Activated T-helper 1 cell treated with anti-CD3 and anti-CD28 coated beads, Interleukin-12 subunit alpha, Interleukin-12 subunit beta, Interleukin-2, Interleukin-4 antibody, amounts not matched to agents 30 ng/mL and 10 ng/mL and 1 ng/mL, durations not matched to agents 14 hours and 24 hours and 36 hours (primary cell): ENCODE measurements around the gene GAS2. TPM values are rescaled to one million over a fixed set of nuclear protein-coding genes. Genes with fewer than 3 reads are reported as not detected.

Source experiments
- DNase-seq: peaks from one replicate; pipeline ENCODE4 v3.0.0; 2021; ENCODE audit warnings: low spot score
- H3K27ac Mint-ChIP-seq: one replicate; pipeline ENCODE4 v1.8.0; 2021; ENCODE audit warnings: mild to moderate bottlenecking, mixed read lengths
- H3K27me3 Mint-ChIP-seq: one replicate; pipeline ENCODE4 v1.8.0; 2022; ENCODE audit warnings: mild to moderate bottlenecking, moderate library complexity, mixed read lengths; ENCODE audit not compliant: insufficient read depth
- H3K36me3 Mint-ChIP-seq: one replicate; pipeline ENCODE4 v1.8.0; 2021; ENCODE audit warnings: low read depth, mixed read lengths
- H3K4me1 Mint-ChIP-seq: one replicate; pipeline ENCODE4 v1.8.0; 2021; ENCODE audit warnings: low read depth, mixed read lengths
- H3K4me3 Mint-ChIP-seq: one replicate; pipeline ENCODE4 v1.8.0; 2021; ENCODE audit warnings: mild to moderate bottlenecking, moderate library complexity, mixed read lengths
- H3K9me3 Mint-ChIP-seq: one replicate; pipeline ENCODE4 v1.8.0; 2021; ENCODE audit warnings: mixed read lengths
- intact Hi-C: fragments of 100-400 bp; cut with micrococcal nuclease; formaldehyde crosslinking; loops from one replicate; pipeline ENCODE4 v1.15.1; 2024
- total RNA-seq: library from RNA; stranded (reverse); gene quantifications from 2 replicates; pipeline ENCODE4 v1.2.3, GENCODE V29; 2022

GAS2 gene
- total RNA-seq, 1 donor from 2014 or later = 2.0 TPM

- no peak overlapping the region for H3K27ac Mint-ChIP-seq
- peaks cover 14% of the 10 kb centered on the region for H3K4me1 Mint-ChIP-seq
- DNase-seq = no peak
- no peaks in the 10 kb centered on the region for H3K9me3 Mint-ChIP-seq
- no peak overlapping the region for H3K4me3 Mint-ChIP-seq
- H3K27me3 Mint-ChIP-seq = peaks cover 3% of the 10 kb centered on the region
- no peaks in the 10 kb centered on the region for H3K36me3 Mint-ChIP-seq
- intact Hi-C loops = no loop called here
Observed at GRCh38 chr11:22753416-22753815, 87.0 kb downstream of the GAS2 start.

- no peak for DNase-seq
- Mint-ChIP-seq H3K9me3 (no peaks in the 10 kb centered on the region), H3K27ac (no peak overlapping the region), H3K4me1 (no peaks in the 10 kb centered on the region), H3K27me3 (no peaks in the 10 kb centered on the region), H3K36me3 (no peaks in the 10 kb centered on the region), H3K4me3 (no peak overlapping the region)
- intact Hi-C loops = no loop called here
Observed at GRCh38 chr11:22761066-22761465, 94.7 kb downstream of the GAS2 start.

GRCh38 chr11:22763166-22763565, 96.8 kb downstream of the GAS2 start:
- DNase-seq = no peak
- intact Hi-C loops = no loop called here
- Mint-ChIP-seq H3K27ac (no peak overlapping the region), H3K9me3 (no peaks in the 10 kb centered on the region), H3K27me3 (no peaks in the 10 kb centered on the region), H3K4me3 (no peak overlapping the region), H3K36me3 (no peaks in the 10 kb centered on the region), H3K4me1 (no peaks in the 10 kb centered on the region)

- H3K36me3 Mint-ChIP-seq = no peaks in the 10 kb centered on the region
- H3K27me3 Mint-ChIP-seq = no peaks in the 10 kb centered on the region
- no peak overlapping the region for H3K4me3 Mint-ChIP-seq
- intact Hi-C loops = no loop called here
- H3K4me1 Mint-ChIP-seq = no peaks in the 10 kb centered on the region
- H3K9me3 Mint-ChIP-seq = no peaks in the 10 kb centered on the region
- no peak for DNase-seq
- no peak overlapping the region for H3K27ac Mint-ChIP-seq
Observed at GRCh38 chr11:22764735-22765134, 98.3 kb downstream of the GAS2 start.

- no peaks in the 10 kb centered on the region for H3K27me3 Mint-ChIP-seq
- intact Hi-C loops = no loop called here
- no peak overlapping the region for H3K27ac Mint-ChIP-seq
- no peaks in the 10 kb centered on the region for H3K36me3 Mint-ChIP-seq
- H3K9me3 Mint-ChIP-seq = no peaks in the 10 kb centered on the region
- no peaks in the 10 kb centered on the region for H3K4me1 Mint-ChIP-seq
- DNase-seq = no peak
- no peak overlapping the region for H3K4me3 Mint-ChIP-seq
Observed at GRCh38 chr11:22768281-22768680, 101.9 kb downstream of the GAS2 start.

GRCh38 chr11:22769081-22769480, 102.7 kb downstream of the GAS2 start:
- Mint-ChIP-seq H3K27me3 (no peaks in the 10 kb centered on the region), H3K4me1 (no peaks in the 10 kb centered on the region), H3K9me3 (no peaks in the 10 kb centered on the region), H3K36me3 (no peaks in the 10 kb centered on the region), H3K27ac (no peak overlapping the region), H3K4me3 (no peak overlapping the region)
- intact Hi-C loops = no loop called here
- DNase-seq = no peak

GRCh38 chr11:22774716-22775115, 108.3 kb downstream of the GAS2 start:
- DNase-seq = no peak
- Mint-ChIP-seq H3K27ac (no peak overlapping the region), H3K9me3 (no peaks in the 10 kb centered on the region), H3K4me3 (no peak overlapping the region), H3K27me3 (no peaks in the 10 kb centered on the region), H3K36me3 (no peaks in the 10 kb centered on the region), H3K4me1 (no peaks in the 10 kb centered on the region)
- intact Hi-C loops = no loop called here

- no peak for DNase-seq
- no peaks in the 10 kb centered on the region for H3K27me3 Mint-ChIP-seq
- intact Hi-C loops = no loop called here
- H3K9me3 Mint-ChIP-seq = no peaks in the 10 kb centered on the region
- H3K4me1 Mint-ChIP-seq = no peaks in the 10 kb centered on the region
- no peaks in the 10 kb centered on the region for H3K36me3 Mint-ChIP-seq
- no peak overlapping the region for H3K4me3 Mint-ChIP-seq
- no peak overlapping the region for H3K27ac Mint-ChIP-seq
Observed at GRCh38 chr11:22775248-22775647, 108.8 kb downstream of the GAS2 start.

GRCh38 chr11:22778642-22779041, 112.2 kb downstream of the GAS2 start:
- no peak overlapping the region for H3K4me3 Mint-ChIP-seq
- no peak for DNase-seq
- no peak overlapping the region for H3K27ac Mint-ChIP-seq
- intact Hi-C loops = no loop called here
- H3K27me3 Mint-ChIP-seq = no peaks in the 10 kb centered on the region
- no peaks in the 10 kb centered on the region for H3K36me3 Mint-ChIP-seq
- H3K4me1 Mint-ChIP-seq = peaks cover 5% of the 10 kb centered on the region
- no peaks in the 10 kb centered on the region for H3K9me3 Mint-ChIP-seq

- DNase-seq = no peak
- intact Hi-C loops = no loop called here
- no peaks in the 10 kb centered on the region for H3K9me3 Mint-ChIP-seq
- H3K27me3 Mint-ChIP-seq = no peaks in the 10 kb centered on the region
- H3K4me1 Mint-ChIP-seq = peaks cover 5% of the 10 kb centered on the region
- H3K4me3 Mint-ChIP-seq = no peak overlapping the region
- H3K27ac Mint-ChIP-seq = no peak overlapping the region
- H3K36me3 Mint-ChIP-seq = no peaks in the 10 kb centered on the region
Observed at GRCh38 chr11:22779850-22780249, 113.4 kb downstream of the GAS2 start.

GRCh38 chr11:22780952-22781593, 114.7 kb downstream of the GAS2 start:
- no peaks in the 10 kb centered on the region for H3K9me3 Mint-ChIP-seq
- DNase-seq = no peak
- intact Hi-C loops = no loop called here
- H3K4me3 Mint-ChIP-seq = no peak overlapping the region
- no peaks in the 10 kb centered on the region for H3K27me3 Mint-ChIP-seq
- H3K27ac Mint-ChIP-seq = no peak overlapping the region
- peaks cover 5% of the 10 kb centered on the region for H3K4me1 Mint-ChIP-seq
- H3K36me3 Mint-ChIP-seq = no peaks in the 10 kb centered on the region

- Mint-ChIP-seq H3K4me1 (peaks cover 5% of the 10 kb centered on the region), H3K27ac (no peak overlapping the region), H3K27me3 (no peaks in the 10 kb centered on the region), H3K4me3 (no peak overlapping the region), H3K9me3 (no peaks in the 10 kb centered on the region), H3K36me3 (no peaks in the 10 kb centered on the region)
- DNase-seq = no peak
- intact Hi-C loops = no loop called here
Observed at GRCh38 chr11:22785251-22785650, 118.8 kb downstream of the GAS2 start.

- Mint-ChIP-seq H3K9me3 (no peaks in the 10 kb centered on the region), H3K27ac (no peak overlapping the region)
Observed at GRCh38 chr11:22786475-22786874, 120.1 kb downstream of the GAS2 start.

GRCh38 chr11:22787055-22787454, 120.6 kb downstream of the GAS2 start:
- H3K4me1 Mint-ChIP-seq = no peaks in the 10 kb centered on the region
- DNase-seq = no peak
- no peaks in the 10 kb centered on the region for H3K36me3 Mint-ChIP-seq
- no peak overlapping the region for H3K27ac Mint-ChIP-seq
- H3K9me3 Mint-ChIP-seq = no peaks in the 10 kb centered on the region
- H3K27me3 Mint-ChIP-seq = no peaks in the 10 kb centered on the region
- intact Hi-C loops = loop anchor here (1.0 kb wide), 4 partner anchors 116 to 542 kb away; partner anchors contain the start of gene FANCF
- H3K4me3 Mint-ChIP-seq = no peak overlapping the region

More at GRCh38 chr11:22786475-22786874, 120.1 kb downstream of the GAS2 start:
- intact Hi-C loops = no loop called here
- no peak for DNase-seq
- no peaks in the 10 kb centered on the region for H3K27me3 Mint-ChIP-seq
- no peaks in the 10 kb centered on the region for H3K4me1 Mint-ChIP-seq
- no peak overlapping the region for H3K4me3 Mint-ChIP-seq
- H3K36me3 Mint-ChIP-seq = no peaks in the 10 kb centered on the region
